ENCODE measurements around the gene MLH3.
"Not testable (repeated sequence)": the region's sequence is repeated elsewhere in the genome, so short reads cannot be mapped to it uniquely, and the experiment has no call there.

MLH3 gene

DNA sequence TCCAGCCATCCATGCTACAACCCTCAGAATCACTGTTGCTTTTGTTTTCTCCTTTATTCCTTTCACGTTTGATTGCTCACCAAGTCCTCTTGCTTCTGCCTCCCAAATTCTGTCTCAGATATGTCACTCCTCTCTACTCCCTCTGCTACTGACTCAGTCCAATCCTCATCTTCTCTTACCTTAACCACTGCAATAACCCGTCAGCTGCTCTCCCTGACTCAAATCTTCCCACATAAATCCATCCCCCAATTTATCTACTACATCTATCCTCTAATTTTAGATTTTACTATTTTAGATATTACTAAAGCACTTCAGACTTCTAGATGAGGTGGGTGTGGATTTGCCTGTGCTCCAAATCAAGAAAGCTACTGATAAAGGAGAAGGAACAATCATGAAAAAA, 25.4 kb downstream of the MLH3 start:
- no peak for DNase-seq (ENCODE audit: low spot score)

DNA sequence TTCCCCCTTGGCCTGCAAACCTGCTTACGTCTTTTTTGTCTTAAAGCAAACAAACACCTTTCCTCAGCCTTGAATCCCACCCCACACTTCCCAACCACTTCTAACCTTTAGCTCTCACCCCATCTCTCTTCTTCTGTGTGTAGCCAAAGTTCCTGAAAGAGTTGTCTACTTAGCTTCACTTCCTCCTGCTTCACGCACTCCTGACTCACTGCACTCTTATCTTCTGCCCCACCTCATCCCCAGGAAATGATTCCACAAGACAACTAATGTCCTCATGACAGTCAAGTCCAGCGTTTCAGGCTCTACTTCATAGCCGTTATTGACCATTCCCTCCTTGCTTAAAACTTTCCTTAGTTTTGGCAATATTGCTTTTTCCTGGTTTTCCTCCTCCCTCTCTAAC, 26.2 kb downstream of the MLH3 start:
- DNase-seq (ENCODE audit: low spot score): no peak

DNA sequence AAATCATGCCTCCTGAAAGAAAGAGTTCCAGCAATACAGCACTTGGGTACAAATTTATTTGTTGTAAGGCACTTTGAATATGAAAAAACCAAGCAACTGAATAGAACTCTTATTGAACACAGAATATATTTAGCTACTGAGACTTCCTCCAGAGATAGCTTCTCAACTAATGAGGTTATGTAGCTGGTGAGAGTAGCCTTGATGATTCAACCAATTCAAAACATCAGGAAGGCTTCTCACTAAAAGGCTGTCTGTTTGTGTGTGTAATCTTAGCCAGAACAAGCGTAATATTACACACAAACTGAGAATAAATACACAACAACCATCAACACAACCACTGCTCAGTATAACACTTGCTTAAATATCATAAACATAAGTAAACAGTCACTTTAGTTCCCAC, 28.2 kb downstream of the MLH3 start:
- no peak for DNase-seq (ENCODE audit: low spot score)

DNA sequence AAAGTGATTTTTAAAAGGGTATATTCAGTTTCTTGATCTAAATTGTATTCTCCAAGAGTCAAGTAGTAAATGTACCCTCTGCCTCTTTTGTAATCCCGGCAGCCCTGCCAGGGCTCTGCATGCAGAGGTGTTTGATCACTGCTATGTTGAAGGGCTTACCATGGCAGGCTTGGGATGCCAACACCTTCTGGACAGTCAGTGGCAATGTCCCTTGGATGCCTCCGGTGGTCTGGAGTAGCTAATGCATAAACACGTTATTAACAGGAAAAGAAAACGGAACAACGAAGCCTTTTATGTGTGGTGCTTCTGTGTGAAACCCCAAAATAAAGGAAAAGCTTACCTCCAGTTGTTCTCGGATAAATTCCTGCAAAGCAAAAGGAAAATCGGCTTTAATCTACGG, 28.6 kb downstream of the MLH3 start:
- no peak for DNase-seq (ENCODE audit: low spot score)

DNA sequence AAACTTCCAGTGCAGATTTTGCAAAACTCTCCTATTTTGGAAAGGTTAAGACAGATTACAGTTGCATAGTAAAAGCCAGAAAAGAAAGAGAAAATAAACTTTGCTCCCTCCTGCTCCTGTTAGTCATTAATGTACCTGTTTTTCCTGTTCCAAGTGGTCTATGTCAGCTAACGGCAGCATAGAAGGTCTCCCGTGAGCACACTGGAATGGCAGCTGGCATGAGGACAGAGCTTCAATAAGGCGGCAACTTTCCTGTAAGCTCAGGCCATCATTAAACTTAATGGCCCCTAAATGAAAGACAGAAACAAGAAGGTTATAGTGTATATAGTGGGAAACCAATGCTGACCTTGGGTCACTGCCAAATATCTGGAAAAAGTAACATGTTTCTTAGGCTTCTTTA, 32.6 kb downstream of the MLH3 start:
- no peak for DNase-seq (ENCODE audit: low spot score)

DNA sequence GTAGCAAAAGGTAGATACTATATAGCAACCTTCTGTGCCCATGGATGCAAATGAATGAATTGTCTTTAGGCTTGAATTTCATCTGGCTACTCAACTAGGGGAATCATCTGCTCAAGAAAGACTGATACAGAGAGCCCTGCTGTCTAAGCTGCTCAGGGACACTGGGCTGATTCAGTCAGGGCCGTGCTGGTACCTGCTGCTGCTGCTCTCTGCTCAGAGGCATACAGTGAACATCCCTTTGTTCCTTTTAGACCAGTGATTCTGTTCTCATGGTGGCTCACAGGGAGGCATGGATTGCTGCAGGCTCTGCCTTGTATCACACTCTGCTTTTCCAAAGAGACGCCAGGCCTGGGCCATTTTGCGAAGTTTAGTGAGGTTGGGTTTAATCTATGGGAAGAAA, 34.5 kb downstream of the MLH3 start:
- no peak for DNase-seq (ENCODE audit: low spot score)

DNA sequence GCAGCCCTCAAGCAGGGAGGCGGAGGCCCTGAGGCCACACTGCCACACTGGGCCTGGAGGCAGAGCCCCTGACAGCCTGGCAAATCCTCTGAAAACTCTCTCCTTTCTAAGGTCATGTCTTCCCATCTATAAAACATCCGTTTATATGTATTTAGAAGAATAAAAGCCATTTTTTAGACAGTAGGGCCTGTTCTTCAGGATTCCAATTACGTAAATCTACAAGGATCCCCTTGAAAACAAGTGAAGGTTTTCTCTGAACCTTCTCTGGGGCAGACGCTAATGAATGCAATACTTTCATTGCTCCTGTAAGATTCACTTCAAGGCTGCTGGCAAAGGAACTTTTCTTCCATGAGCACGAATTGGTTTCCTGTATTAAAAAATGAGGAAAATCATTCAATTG, 35.8 kb downstream of the MLH3 start:
- DNase-seq (ENCODE audit: low spot score): no peak

DNA sequence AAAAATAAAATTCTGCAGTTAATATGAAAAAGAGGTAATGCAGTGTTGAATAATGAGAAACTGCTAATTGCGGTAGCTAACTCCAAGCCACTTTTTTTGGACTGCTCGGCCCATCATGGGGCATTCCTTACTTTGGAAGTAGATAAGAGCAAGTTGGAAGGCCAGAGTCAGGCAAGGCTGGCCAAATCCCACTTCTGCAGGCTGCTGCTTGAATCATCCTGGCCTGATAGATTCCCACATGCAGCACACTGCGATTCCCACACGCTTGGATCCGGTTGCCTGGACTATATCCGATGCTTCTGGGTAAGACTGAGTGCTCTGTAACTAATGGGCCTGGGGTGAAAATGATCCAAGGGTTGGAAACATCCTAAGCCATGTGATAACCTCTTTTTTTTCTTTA, 38.0 kb downstream of the MLH3 start:
- DNase-seq (ENCODE audit: low spot score): no peak

DNA sequence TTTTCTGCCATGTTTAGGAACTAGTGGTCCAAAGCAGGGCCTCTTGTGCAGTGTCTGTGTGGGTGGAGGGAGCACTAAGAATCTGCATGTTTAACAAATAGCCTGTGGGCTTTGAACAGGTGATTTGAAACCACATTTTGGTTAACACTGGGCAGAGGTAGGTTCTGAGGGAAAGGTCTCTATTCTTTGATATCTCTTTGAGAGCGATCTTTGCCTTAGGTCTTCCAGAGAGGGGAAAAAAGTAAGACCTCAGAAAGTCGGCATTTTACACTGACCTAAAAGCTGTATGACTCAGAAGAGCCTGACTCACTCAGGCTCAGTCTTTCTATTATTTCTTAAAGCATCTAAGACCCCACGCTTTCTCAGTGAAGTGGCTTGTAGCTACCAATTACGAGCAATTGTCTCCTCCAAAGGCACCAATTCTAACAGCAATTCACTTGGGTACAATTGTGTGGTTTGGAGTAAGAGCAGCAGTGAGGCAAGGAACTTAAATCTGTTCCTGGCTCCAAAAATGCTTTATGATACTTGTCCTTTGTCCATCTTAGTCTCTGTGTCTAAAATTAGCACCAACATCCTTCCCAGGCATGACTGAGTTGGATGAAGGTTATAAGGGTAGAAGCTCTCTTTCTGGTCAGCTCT, 39.8 kb downstream of the MLH3 start:
- peak; percentile 57 for DNase-seq (ENCODE audit: low spot score)

DNA sequence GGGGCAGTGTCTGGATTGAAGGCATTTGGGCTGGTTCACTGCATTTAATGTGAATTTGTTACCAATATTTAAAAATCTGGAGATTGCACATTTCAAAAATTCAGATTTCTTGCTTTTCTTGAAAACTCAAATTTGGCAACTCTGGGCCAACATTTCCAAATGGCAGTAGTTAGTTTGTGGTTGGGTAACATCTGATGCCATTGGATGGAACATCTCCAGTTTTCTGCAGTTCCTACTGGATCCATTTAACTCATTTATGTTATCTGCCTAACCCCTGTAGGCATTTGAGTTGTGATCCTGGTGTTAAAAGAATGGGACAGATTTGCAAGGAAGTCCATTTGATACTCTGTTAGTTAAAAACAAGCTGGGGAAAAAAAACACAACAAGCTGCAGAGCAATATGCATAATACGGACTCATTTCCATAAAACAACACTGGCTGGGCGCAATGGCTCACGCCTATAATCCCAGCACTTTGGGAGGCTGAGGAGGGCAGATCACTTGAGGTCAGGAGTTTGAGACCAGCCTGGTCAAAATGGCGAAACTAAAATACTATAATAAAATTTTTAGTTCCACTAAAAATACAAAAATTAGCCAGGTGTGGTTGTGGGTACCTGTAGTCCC, 40.7 kb downstream of the MLH3 start:
- DNase-seq (ENCODE audit: low spot score): peak; percentile 14

DNA sequence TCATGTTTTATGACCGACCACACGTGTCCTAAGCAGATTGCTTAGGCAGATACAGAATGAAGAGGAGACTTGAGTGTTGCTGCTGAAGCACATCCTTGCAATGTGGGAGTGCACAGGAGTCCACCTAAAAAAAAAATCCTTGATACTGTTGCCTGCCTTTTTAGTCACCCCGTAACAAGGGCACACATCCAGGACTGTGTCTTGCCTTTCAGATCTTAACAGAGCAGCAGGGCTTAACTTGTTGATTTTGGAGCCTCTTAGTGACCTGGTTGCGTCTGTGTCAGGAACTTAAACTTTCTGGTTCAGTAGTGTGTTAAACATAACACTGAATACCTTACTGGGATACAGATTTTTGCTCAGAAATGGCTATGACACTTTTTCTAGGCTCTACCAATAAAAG, 42.1 kb downstream of the MLH3 start:
- no peak for DNase-seq (ENCODE audit: low spot score)

DNA sequence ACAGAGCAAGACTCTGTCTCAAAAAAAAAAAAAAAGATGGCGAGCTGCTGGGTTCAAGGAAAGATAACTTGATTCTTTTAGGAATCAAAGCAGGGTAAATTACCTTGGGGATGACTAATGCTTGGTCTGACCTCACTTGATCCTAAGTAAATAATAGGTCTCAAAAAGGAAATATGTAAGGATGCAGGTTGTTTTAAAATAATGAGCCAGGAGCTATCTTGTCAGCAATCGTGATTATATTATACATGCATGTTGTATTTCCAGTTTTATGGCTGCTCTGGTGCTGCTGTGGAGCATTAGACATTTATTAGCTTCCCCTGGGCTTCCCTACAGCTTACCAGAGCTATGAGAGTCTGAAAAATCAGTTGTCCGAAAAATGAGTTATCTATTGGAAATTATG, 45.9 kb downstream of the MLH3 start:
- no peak for DNase-seq (ENCODE audit: low spot score)

DNA sequence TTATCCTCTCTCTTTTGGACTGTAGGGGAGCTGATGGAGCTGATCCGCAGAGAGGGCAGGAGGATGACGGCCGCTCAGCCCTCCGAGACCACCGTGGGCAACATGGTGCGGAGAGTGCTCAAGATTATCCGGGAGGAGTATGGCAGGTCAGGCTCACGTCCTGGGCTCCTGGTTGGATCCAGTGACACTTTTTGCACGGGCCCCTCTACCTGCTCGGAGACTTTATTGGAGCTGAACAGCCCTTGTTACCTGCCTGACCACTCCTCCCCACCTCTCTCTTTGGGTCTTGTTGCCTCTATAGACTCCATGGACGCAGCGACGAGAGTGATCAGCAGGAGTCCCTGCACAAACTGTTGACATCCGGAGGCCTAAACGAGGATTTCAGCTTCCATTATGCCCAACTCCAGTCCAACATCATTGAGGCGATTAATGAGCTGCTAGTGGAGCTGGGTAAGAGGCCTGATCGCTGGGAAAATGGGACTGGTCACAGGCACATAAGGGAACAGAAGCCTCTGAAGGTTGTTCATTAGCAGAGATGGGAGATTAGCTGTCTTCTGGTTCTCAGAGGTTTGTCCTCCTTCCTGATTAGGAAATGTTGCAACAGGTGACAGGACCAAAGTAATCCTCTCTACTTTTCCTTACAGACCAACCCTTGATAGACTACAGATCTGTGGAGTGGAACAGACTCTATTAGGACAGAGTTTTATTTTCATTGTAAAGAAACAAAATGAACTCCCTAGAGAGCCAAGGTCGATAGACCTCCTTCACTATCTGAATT, 47.8 kb downstream of the MLH3 start:
- no peak for DNase-seq (ENCODE audit: low spot score)

DNA sequence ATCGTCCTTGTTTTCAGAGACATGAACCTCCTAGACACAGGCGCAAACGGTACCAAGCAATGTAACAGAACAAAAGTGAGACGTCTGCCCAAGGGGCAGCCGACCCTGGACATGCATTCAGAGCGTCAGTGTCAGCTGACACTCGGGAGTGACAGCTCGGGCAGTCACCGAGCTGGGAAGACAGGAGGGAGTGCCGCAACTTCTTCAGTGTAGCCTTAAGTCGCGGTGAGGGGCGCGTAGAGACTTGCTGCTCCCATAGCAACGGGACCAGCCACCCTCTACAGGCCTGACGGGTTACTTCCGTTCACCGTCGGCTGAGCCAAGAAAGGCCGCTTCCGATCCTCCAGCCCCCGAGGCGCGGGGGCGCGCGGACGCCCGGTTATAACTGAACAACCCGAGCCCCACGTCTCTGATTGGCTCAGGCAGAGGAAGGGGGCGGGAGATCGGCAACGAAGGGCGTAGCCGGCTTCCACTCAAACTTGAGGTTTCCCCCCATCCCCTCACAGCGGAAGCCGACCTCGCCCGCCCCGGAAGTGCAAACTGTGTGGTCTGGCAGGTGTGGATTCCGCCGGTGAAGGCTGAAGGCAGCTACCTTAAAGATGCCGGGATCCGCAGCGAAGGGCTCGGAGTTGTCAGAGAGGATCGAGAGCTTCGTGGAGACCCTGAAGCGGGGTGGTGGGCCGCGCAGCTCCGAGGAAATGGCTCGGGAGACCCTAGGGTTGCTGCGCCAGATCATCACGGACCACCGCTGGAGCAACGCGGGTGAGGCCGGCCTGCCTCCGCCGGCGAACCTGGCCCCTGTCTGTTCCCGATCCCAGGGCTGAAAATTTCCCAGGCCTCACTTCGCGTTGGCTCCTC, 48.6 kb downstream of the MLH3 start, which contains the start of gene EIF2B2:
Gene EIF2B2 (plus strand): TSS at position 530 of the 858 bp plus-strand sequence. CDS start 70 bp downstream, at position 600.
- DNase-seq (ENCODE audit: low spot score): peak; percentile 97

DNA sequence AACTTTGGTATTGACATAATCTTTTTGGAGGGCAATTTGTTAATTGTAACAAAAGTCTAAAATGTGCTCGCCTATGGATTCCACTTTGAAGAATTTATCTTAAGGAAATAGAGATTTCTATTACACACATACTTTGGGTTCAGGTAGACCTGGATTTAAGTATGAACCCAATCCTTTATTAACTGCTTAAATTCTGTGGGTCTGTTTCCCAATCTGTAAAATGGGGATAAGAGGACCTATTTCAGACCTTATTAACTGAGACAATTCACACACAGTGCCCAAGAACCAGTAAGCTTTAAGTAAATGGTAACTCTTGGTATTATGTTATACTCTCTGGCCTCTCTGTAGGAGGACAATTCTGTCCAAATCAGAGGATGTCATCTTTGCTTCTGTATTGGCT, 49.4 kb downstream of the MLH3 start:
- DNase-seq (ENCODE audit: low spot score): no peak

DNA sequence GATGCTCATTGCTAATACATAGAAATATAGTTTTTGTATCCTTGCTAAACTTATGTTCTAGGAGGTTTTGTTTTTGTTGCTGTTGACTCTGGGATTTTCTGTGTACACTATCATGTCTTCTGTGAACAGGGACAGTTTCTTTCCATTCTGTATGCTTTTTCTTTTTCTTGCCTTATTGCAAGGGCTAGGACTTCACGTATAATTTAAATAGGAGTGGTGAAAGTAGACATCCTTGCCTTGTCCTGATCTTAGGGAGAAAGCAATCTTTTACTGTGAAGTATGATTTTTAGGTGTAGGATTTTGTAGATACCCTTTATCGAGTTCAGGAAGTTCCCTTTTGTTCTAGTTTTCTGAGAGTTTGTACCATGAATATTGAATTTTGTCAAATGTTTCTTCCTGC, 50.0 kb downstream of the MLH3 start:
- no peak for DNase-seq (ENCODE audit: low spot score)

DNA sequence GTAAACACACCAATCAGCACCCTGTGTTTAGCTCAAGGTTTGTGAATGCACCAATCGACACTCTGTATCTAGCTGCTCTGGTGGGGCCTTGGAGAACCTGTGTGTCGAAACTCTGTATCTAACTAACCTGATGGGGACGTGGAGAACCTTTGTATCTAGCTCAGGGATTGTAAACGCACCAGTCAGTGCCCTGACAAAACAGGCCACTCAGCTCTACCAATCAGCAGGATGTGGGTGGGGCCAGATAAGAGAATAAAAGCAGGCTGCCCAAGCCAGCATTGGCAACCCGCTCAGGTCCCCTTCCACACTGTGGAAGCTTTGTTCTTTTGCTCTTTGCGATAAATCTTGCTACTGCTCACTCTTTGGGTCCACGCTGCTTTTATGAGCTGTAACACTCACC, 55.5 kb downstream of the MLH3 start:
- not testable (repeated sequence) for DNase-seq (ENCODE audit: low spot score)

DNA sequence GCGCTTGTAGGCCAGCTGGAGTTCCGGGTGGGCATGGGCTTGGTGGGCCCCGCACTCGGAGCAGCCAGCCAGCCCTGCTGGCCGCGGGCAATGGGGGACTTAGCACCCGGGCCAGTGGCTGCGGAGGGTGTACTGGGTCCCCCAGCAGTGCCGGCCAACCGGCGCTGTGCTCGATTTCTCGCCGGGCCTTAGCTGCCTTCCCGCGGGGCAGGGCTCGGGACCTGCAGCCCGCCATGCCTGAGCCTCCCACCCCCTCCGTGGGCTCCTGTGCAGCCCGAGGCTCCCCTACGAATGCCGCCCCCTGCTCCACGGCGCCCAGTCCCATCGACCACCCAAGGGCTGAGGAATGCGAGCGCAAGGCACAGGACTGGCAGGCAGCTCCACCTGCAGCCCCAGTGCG, 57.1 kb downstream of the MLH3 start:
- not testable (repeated sequence) for DNase-seq (ENCODE audit: low spot score)

DNA sequence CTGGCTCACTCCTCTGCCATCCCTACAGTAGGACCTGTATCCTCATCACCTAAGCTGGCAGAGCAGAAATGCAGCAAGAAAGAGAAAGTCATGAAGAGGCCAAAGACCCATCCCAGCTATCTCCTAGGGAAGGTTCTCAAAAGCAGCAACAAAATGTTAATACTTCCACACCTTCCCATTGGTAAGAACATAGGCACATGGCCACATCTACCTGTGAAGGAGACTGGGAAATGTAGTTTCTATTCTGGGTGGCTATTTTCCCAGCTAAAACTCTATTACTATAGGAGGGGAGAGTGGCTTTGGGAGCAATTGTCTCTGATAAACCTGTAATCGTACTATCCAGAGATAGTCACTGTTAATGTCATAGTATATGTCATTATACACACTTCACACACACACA, 62.3 kb downstream of the MLH3 start:
- no peak for DNase-seq (ENCODE audit: low spot score)

DNA sequence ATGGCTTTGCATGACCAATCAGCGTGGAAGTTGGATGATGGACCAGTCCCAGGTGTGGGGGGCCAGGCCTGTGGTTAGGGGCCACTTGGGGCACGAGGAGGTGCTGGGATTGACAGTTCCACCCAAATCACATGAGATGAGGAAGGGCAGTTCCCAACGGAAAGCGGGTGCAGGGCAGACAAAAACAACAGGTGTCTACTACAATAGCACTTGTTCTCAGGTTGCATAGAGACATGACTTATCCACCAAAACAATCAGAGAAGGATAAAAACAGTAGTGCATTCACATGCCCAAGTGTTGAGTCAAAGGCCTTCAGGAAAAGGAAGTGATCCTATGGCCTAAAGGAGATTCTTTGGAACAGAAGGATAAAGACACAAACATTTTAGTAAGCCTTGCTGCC, 63.1 kb downstream of the MLH3 start:
- peak; percentile 46 for DNase-seq (ENCODE audit: low spot score)

DNA sequence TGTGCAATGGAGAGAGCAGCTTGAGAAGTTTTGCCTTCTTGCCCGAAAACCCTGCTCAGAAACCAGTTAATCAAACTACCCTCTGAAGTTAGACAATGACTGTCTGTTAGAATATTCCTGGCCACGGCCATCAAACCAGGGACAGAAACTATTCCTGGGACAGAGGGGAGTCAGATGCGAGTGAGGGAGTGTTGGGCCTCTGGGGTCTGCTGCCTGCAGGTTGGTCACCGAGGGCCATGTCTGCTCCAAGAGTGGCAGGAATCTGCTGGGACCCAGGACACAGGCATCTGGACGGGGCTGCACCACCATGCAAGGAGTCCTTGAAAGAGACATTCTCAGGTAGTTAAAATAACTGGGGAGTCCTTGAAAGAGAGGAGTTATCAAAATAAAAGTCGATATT, 65.5 kb downstream of the MLH3 start:
- DNase-seq (ENCODE audit: low spot score): no peak

DNA sequence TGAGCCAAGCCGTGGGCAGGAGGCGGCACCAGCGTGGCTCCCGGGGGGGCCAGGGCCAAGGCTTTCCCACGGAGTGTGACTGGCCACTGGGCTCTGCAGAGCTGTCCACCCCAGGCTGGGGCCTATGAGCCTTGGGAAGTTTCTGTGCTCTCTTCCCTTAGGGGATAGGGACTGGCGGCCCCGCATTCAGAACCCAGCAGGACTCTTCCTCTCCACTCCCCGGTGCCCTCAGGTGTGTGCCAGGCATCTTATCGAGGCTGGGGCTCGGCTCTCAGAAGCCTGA, 66.3 kb downstream of the MLH3 start:
- no peak for DNase-seq (ENCODE audit: low spot score)

Data from AG08395 (cell line).